Retinal pigment epithelial cell (primary cell): ENCODE data around the gene EPOP.
"Not testable (repeated sequence)": the region's sequence is repeated elsewhere in the genome, so short reads cannot be mapped to it uniquely, and the experiment has no call there.

Experiments used
- DNase-seq: peaks from one replicate; pipeline ENCODE4 v3.0.0-alpha.2; 2010; ENCODE audit warnings: low read depth
- H3K4me3 ChIP-seq: 2 replicates; pipeline ENCODE4 v1.5.1; 2011; ENCODE audit warnings: mild to moderate bottlenecking, low read length, control low read depth, moderate library complexity
- TF ChIP-seq, protein P1 (sequence below): conservative IDR thresholded peaks from 2 replicates; pipeline ENCODE4 v1.5.1; 2011; ENCODE audit warnings: low read depth, low read length, control low read depth, inconsistent platforms

The EPOP gene

DNA sequence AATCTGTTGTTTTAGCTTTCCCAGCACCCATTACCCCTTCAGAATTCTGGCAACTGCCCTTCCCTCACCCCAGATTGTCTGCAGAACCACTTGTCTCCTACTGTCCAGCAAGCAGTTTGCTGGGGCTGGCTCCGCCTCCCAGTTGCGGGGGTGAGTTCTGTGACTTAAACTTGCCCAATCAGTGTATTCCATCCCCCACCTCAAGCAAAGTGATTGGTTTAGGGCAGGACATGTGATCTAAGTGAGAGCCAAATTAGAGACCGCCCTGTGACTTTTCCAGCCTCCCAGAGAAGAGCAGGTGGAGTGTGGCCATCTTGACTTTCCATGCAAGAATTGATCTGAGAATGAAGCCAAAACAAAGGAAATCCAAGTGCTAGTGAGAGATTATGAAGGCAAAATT, 46.3 kb downstream of the EPOP start:
- no peak for DNase-seq
- TF ChIP-seq, protein P1, sequence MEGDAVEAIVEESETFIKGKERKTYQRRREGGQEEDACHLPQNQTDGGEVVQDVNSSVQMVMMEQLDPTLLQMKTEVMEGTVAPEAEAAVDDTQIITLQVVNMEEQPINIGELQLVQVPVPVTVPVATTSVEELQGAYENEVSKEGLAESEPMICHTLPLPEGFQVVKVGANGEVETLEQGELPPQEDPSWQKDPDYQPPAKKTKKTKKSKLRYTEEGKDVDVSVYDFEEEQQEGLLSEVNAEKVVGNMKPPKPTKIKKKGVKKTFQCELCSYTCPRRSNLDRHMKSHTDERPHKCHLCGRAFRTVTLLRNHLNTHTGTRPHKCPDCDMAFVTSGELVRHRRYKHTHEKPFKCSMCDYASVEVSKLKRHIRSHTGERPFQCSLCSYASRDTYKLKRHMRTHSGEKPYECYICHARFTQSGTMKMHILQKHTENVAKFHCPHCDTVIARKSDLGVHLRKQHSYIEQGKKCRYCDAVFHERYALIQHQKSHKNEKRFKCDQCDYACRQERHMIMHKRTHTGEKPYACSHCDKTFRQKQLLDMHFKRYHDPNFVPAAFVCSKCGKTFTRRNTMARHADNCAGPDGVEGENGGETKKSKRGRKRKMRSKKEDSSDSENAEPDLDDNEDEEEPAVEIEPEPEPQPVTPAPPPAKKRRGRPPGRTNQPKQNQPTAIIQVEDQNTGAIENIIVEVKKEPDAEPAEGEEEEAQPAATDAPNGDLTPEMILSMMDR = no peak
- H3K4me3 ChIP-seq = no peak overlapping the region

DNA sequence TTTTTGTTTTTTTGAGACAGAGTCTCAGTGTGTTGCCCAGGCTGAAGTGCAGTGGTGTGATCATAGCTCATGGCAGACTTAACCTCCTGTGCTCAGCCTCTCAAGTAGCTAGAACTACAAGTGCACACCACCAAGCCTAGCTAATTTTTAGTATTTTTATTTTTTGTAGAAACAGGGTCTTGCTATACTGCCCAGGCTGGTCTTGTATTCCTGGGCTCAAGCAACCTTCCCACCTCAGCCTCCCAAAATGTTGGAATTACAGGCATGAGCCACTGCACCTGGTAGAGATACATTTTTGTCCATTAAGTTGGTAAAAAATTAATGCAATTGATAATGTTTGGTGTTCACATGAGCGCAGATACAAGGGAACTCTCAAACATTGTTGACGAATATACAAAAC, 46.8 kb downstream of the EPOP start:
- no peak overlapping the region for H3K4me3 ChIP-seq
- no peak for DNase-seq
- TF ChIP-seq, protein P1 = no peak

DNA sequence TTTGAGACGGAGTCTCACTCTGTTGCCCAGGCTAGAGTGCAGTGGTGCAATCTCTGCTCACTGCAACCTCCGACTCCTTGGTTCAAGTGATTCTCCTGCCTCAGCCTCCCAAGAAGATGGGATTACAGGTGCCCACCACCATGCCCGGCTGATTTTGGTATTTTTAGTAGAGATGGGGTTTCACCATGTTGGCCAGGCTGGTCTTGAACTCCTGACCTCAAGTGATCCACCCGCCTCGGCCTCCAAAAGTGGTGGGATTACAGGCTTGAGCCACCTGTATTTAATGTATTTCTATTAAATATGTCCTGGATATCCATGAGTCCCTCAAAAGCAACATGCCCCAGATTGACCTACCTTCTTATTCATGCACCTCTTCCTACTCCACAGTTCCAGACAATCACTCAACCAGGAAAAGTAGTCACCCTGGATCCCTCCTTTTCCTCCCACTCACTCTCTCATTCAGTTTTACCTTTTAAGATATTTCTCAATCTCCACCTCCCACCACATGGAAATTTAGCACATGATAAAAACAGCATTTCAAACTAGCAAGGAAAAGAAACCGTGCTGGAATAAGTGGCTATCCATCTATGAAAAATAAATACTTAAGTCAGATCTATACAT, 48.0 kb downstream of the EPOP start:
- not testable (repeated sequence) for DNase-seq

DNA sequence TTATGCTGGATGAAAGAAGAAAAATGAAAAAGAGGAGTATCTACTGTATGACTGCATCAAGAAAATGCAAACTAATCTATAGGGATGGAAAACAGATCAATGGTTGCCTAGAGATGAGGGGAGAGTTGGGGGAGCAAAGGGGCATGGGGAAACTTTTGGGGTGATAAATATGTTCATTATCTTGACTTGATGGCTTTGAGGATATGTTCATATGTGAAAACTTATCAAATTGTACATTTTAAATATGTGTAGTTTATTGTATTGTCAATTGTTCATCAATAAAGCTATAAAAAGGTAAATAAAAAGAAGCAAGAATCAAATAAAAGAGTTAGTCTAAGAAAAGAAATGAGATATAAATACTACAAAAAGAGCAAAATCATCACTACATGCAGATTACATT, 49.3 kb downstream of the EPOP start:
- DNase-seq = no peak
- TF ChIP-seq, protein P1 = no peak
- H3K4me3 ChIP-seq = no peak overlapping the region

More for the DNA sequence above, 48.0 kb downstream of the EPOP start:
- H3K4me3 ChIP-seq = not testable (repeated sequence)

DNA sequence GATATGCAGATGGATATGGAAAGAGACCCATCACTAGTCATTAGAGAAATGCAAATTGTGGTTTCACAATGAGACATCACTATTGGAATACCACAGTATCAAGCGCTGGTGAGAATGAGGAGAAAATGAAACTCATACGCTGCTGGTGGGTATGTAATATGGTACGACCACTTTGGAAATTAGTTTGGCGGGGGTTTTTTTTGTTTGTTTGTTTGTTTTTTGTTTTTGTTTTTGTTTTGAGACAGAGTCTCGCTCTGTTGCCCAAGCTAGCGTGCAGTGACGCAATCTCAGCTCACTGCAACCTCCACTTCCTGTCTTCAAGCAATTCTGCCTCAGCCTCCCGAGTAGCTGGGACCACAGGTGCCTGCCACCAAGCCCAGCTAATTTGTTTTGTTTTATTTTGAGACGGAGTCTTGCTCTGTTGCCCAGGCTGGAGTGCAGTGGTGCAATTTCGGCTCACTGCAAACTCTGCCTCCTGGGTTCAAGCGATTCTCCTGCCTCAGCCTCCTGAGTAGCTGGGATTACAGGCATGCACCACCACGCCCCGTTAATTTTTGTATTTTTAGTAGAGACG, 49.9 kb downstream of the EPOP start:
- H3K4me3 ChIP-seq, DNase-seq: not testable (repeated sequence)
